ENCODE data around the gene SEMA4D. TPM values are rescaled to one million over a fixed set of nuclear protein-coding genes. Genes with fewer than 3 reads are reported as not detected.

Gene SEMA4D
- total and polyA plus RNA-seq, 9 of the 15 experiments (the other 6 are each of a cell fraction or from before 2014, with no cell fraction given), result 0.38 to 5.1 (median 1.8) TPM

DNA sequence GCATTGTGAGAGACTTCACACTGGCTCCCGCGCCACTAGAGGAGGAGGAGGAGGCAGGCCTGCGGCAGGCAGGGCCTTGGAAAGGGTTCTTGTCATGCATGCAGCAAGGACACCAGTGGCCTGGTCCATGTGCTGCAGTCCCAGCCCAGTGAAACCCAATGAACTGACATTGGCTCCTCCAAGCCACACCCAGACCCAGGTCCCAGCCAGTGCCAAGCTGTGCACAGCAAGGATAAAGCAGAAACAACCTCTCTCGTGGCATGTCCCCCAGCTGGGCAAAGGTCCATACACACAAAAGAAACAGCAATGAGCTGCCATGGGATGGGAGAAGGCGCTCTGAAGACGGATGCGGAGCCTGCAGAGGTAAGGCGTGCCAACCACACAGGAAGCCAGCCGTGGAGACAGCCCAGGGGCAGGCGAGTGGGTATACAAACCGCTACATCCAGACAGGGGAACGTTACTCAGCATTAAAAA is 89.2 kb downstream of the SEMA4D start:
- DNase-seq (ENCODE audit: extremely low read depth in 1 of 4, low spot score in 3 of 4) (no peak), ATAC-seq (no peak), FAIRE-seq (no peak)
- ChIA-PET CTCF (ENCODE audit: low intra/inter-chr PET ratio) (no interaction called here), POLR2A (no interaction called here)
- intact Hi-C loops (cut with micrococcal nuclease), result no loop called here
- Histone ChIP-seq H3K4me1 (replicated peaks in 1 of 2; ENCODE audit: control insufficient read depth in 2 of 2, insufficient read depth in 2 of 2, low read length in 2 of 2) (no peaks in the 10 kb centered on the region), H4K20me1 (replicated peaks; ENCODE audit: control insufficient read depth, insufficient read depth, low read length) (no peaks in the 10 kb centered on the region), H3K9me1 (ENCODE audit: control insufficient read depth, insufficient read depth, low read length) (no peaks in the 10 kb centered on the region), H3K27ac (ENCODE audit: extremely low read depth, low read depth, low read length) (no peak overlapping the region), H3K4me2 (ENCODE audit: insufficient read depth, low read length) (no peak overlapping the region), H3K9me3 (replicated peaks; ENCODE audit: control insufficient read depth, insufficient read depth, low read depth, low read length) (no peaks in the 10 kb centered on the region), H3K27me3 (ENCODE audit: control insufficient read depth in 2 of 2, insufficient read depth in 2 of 2, low read length in 2 of 2) (peaks cover 0 to 16% of the 10 kb centered on the region in 2 experiments; a peak in 3 of 5 replicates), H3K4me3 (no peak overlapping the region), H3K79me2 (ENCODE audit: control insufficient read depth, insufficient read depth, low read length) (no peaks in the 10 kb centered on the region), H3K36me3 (ENCODE audit: control insufficient read depth, insufficient read depth, low read length) (no peaks in the 10 kb centered on the region), H2AFZ (ENCODE audit: low read depth, low read length) (no peak overlapping the region), H3K9ac (ENCODE audit: insufficient read depth in 1 of 2, low read depth in 2 of 2, low read length in 2 of 2) (no peak overlapping the region)
- in situ Hi-C loops (cut with MboI), result no loop called here
- no TSS peak for BruUV-seq (replicated peaks)
- WGBS (ENCODE audit: insufficient coverage, low coverage, missing lambda C conversion rate), result 0% methylated on average over 10 of the region's 12 CpGs
- TF ChIP-seq ZNF316 (IDR thresholded peaks at IDR 0.05) (no peak), PML (IDR thresholded peaks at IDR 0.05; ENCODE audit: low read length) (no peak), XRCC4 (IDR thresholded peaks at IDR 0.05; ENCODE audit: extremely low read depth, insufficient read depth, insufficient read length) (no peak), ZC3H11A (IDR thresholded peaks at IDR 0.05; ENCODE audit: low read depth, low read length) (no peak), SMAD3 (CRISPR knock-in tag; conservative IDR thresholded peaks at IDR 0.05) (no peak), NBN (IDR thresholded peaks at IDR 0.05; ENCODE audit: low read depth) (no peak), YBX1 (IDR thresholded peaks at IDR 0.05) (no peak), BHLHE40 (IDR thresholded peaks at IDR 0.05; ENCODE audit: low read length) (no peak)
- TF ChIP-seq, protein P1, sequence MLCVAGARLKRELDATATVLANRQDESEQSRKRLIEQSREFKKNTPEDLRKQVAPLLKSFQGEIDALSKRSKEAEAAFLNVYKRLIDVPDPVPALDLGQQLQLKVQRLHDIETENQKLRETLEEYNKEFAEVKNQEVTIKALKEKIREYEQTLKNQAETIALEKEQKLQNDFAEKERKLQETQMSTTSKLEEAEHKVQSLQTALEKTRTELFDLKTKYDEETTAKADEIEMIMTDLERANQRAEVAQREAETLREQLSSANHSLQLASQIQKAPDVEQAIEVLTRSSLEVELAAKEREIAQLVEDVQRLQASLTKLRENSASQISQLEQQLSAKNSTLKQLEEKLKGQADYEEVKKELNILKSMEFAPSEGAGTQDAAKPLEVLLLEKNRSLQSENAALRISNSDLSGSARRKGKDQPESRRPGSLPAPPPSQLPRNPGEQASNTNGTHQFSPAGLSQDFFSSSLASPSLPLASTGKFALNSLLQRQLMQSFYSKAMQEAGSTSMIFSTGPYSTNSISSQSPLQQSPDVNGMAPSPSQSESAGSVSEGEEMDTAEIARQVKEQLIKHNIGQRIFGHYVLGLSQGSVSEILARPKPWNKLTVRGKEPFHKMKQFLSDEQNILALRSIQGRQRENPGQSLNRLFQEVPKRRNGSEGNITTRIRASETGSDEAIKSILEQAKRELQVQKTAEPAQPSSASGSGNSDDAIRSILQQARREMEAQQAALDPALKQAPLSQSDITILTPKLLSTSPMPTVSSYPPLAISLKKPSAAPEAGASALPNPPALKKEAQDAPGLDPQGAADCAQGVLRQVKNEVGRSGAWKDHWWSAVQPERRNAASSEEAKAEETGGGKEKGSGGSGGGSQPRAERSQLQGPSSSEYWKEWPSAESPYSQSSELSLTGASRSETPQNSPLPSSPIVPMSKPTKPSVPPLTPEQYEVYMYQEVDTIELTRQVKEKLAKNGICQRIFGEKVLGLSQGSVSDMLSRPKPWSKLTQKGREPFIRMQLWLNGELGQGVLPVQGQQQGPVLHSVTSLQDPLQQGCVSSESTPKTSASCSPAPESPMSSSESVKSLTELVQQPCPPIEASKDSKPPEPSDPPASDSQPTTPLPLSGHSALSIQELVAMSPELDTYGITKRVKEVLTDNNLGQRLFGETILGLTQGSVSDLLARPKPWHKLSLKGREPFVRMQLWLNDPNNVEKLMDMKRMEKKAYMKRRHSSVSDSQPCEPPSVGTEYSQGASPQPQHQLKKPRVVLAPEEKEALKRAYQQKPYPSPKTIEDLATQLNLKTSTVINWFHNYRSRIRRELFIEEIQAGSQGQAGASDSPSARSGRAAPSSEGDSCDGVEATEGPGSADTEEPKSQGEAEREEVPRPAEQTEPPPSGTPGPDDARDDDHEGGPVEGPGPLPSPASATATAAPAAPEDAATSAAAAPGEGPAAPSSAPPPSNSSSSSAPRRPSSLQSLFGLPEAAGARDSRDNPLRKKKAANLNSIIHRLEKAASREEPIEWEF (CRISPR knock-in tag; IDR thresholded peaks at IDR 0.05), result no peak
- TF ChIP-seq, protein P2, sequence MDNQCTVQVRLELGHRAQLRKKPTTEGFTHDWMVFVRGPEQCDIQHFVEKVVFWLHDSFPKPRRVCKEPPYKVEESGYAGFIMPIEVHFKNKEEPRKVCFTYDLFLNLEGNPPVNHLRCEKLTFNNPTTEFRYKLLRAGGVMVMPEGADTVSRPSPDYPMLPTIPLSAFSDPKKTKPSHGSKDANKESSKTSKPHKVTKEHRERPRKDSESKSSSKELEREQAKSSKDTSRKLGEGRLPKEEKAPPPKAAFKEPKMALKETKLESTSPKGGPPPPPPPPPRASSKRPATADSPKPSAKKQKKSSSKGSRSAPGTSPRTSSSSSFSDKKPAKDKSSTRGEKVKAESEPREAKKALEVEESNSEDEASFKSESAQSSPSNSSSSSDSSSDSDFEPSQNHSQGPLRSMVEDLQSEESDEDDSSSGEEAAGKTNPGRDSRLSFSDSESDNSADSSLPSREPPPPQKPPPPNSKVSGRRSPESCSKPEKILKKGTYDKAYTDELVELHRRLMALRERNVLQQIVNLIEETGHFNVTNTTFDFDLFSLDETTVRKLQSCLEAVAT (IDR thresholded peaks at IDR 0.05), result no peak
- TF ChIP-seq, protein P3, sequence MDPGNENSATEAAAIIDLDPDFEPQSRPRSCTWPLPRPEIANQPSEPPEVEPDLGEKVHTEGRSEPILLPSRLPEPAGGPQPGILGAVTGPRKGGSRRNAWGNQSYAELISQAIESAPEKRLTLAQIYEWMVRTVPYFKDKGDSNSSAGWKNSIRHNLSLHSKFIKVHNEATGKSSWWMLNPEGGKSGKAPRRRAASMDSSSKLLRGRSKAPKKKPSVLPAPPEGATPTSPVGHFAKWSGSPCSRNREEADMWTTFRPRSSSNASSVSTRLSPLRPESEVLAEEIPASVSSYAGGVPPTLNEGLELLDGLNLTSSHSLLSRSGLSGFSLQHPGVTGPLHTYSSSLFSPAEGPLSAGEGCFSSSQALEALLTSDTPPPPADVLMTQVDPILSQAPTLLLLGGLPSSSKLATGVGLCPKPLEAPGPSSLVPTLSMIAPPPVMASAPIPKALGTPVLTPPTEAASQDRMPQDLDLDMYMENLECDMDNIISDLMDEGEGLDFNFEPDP (CRISPR knock-in tag; IDR thresholded peaks at IDR 0.05), result no peak
- TF ChIP-seq, protein P4, sequence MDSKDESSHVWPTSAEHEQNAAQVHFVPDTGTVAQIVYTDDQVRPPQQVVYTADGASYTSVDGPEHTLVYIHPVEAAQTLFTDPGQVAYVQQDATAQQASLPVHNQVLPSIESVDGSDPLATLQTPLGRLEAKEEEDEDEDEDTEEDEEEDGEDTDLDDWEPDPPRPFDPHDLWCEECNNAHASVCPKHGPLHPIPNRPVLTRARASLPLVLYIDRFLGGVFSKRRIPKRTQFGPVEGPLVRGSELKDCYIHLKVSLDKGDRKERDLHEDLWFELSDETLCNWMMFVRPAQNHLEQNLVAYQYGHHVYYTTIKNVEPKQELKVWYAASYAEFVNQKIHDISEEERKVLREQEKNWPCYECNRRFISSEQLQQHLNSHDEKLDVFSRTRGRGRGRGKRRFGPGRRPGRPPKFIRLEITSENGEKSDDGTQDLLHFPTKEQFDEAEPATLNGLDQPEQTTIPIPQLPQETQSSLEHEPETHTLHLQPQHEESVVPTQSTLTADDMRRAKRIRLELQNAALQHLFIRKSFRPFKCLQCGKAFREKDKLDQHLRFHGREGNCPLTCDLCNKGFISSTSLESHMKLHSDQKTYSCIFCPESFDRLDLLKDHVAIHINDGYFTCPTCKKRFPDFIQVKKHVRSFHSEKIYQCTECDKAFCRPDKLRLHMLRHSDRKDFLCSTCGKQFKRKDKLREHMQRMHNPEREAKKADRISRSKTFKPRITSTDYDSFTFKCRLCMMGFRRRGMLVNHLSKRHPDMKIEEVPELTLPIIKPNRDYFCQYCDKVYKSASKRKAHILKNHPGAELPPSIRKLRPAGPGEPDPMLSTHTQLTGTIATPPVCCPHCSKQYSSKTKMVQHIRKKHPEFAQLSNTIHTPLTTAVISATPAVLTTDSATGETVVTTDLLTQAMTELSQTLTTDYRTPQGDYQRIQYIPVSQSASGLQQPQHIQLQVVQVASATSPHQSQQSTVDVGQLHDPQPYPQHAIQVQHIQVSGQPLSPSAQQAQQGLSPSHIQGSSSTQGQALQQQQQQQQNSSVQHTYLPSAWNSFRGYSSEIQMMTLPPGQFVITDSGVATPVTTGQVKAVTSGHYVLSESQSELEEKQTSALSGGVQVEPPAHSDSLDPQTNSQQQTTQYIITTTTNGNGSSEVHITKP (IDR thresholded peaks at IDR 0.05; ENCODE audit: partially characterized antibody), result no peak

Data from K562 (cell line).